KMS-11 (cell line): ENCODE data around the gene BCO1.

ENCODE experiments used
- H2AFZ ChIP-seq: fragments of 200-600 bp; sonication (generic); 2 replicates; pipeline ENCODE4 v1.6.1; 2016; ENCODE audit warnings: antibody characterized with exemption, mixed run types, low read depth
- H3K27ac ChIP-seq: fragments of 200-600 bp; sonication (generic); 2 replicates; pipeline ENCODE4 v1.6.1; 2016; ENCODE audit warnings: mild to moderate bottlenecking, mixed run types
- H3K27me3 ChIP-seq: fragments of 200-600 bp; sonication (generic); 2 replicates; pipeline ENCODE4 v1.6.1; 2017; ENCODE audit warnings: mild to moderate bottlenecking, low read depth, mixed run types, moderate library complexity; ENCODE audit not compliant: insufficient read depth
- H3K36me3 ChIP-seq: fragments of 200-600 bp; sonication (generic); 2 replicates; pipeline ENCODE4 v1.6.1; 2017; ENCODE audit warnings: mild to moderate bottlenecking, mixed run types; ENCODE audit not compliant: insufficient read depth
- H3K4me1 ChIP-seq: fragments of 200-600 bp; sonication (generic); 2 replicates; pipeline ENCODE4 v1.6.1; 2016; ENCODE audit warnings: mild to moderate bottlenecking, low read depth, mixed run types; ENCODE audit not compliant: poor library complexity, severe bottlenecking
- H3K4me2 ChIP-seq: fragments of 200-600 bp; sonication (generic); 2 replicates; pipeline ENCODE4 v1.7.0; 2016; ENCODE audit warnings: mild to moderate bottlenecking, mixed run types
- H3K4me3 ChIP-seq: fragments of 200-600 bp; sonication (generic); IDR thresholded peaks from 2 replicates; pipeline ENCODE4 v1.6.1; 2017; ENCODE audit warnings: low read depth, low read length, mixed read lengths; ENCODE audit not compliant: insufficient read depth
- H3K79me2 ChIP-seq: fragments of 200-600 bp; sonication (generic); 2 replicates; pipeline ENCODE4 v1.6.1; 2016; ENCODE audit warnings: low read depth, mixed run types; ENCODE audit not compliant: insufficient read depth
- H3K9ac ChIP-seq: fragments of 200-600 bp; sonication (generic); 2 replicates; pipeline ENCODE4 v1.6.1; 2016; ENCODE audit warnings: mild to moderate bottlenecking, mixed run types
- H4K20me1 ChIP-seq: fragments of 200-600 bp; sonication (generic); 2 replicates; pipeline ENCODE4 v1.6.1; 2016; ENCODE audit warnings: mild to moderate bottlenecking, mixed run types; ENCODE audit not compliant: insufficient read depth
- TF ChIP-seq, protein P1 (sequence below): fragments of 200-600 bp; sonication (generic); conservative IDR thresholded peaks from 2 replicates; pipeline ENCODE4 v1.6.1; 2017; ENCODE audit warnings: low read depth, mild to moderate bottlenecking, antibody characterized with exemption, low read length, moderate library complexity, mixed read lengths

BCO1 gene

DNA sequence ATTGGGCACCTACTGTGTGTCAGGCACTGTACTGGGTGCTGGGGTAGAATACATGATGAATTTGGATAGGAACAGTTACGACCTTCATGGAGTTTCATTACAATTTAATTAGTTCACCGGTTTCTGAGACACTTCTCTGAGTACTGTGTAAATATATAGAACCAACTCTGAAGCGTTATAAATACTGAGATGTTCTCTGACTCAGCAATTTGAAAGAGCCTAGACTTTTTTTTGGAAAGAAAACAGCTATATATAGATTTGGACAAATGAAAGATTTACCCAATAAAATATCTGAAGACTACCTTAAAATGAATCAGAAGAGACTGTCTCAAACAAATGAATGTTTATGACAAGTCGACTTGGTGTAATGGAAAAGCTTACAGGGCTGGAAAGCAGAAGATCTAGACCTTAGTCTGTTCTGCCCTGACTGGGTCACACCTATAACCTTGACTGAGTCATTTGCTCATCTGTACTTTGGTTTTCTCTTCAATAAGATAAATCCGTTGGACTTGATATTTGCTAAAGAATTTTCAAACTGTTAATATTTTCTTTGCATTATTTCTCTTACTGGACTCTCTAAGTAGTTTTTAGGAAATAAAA, 71.7 kb downstream of the BCO1 start:
- Histone ChIP-seq H3K9ac (no peak overlapping the region), H4K20me1 (no peaks in the 10 kb centered on the region), H3K27me3 (no peaks in the 10 kb centered on the region), H3K27ac (no peak overlapping the region), H3K4me2 (no peak overlapping the region), H3K79me2 (peaks cover 6% of the 10 kb centered on the region; the same call in 1 of the 2 replicates), H2AFZ (no peak overlapping the region), H3K36me3 (no peaks in the 10 kb centered on the region), H3K4me1 (no peaks in the 10 kb centered on the region), H3K4me3 (no peak overlapping the region)
- TF ChIP-seq, protein P1, sequence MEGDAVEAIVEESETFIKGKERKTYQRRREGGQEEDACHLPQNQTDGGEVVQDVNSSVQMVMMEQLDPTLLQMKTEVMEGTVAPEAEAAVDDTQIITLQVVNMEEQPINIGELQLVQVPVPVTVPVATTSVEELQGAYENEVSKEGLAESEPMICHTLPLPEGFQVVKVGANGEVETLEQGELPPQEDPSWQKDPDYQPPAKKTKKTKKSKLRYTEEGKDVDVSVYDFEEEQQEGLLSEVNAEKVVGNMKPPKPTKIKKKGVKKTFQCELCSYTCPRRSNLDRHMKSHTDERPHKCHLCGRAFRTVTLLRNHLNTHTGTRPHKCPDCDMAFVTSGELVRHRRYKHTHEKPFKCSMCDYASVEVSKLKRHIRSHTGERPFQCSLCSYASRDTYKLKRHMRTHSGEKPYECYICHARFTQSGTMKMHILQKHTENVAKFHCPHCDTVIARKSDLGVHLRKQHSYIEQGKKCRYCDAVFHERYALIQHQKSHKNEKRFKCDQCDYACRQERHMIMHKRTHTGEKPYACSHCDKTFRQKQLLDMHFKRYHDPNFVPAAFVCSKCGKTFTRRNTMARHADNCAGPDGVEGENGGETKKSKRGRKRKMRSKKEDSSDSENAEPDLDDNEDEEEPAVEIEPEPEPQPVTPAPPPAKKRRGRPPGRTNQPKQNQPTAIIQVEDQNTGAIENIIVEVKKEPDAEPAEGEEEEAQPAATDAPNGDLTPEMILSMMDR, result no peak

- Histone ChIP-seq H3K27me3 (no peaks in the 10 kb centered on the region), H3K79me2 (peaks cover 10% of the 10 kb centered on the region; the same call in 1 of the 2 replicates), H4K20me1 (no peaks in the 10 kb centered on the region), H3K36me3 (no peaks in the 10 kb centered on the region), H3K9ac (no peak overlapping the region), H3K4me1 (peaks cover 4% of the 10 kb centered on the region), H3K27ac (no peak overlapping the region), H3K4me3 (no peak overlapping the region), H2AFZ (no peak overlapping the region), H3K4me2 (no peak overlapping the region)
- TF ChIP-seq, protein P1, result no peak
Observed at GRCh38 chr16:81311762-81312161, 73.3 kb downstream of the BCO1 start.

- peak overlapping the region; percentile 72 for H3K4me2 ChIP-seq
- 0 out of 2 replicates have a peak overlapping the region, but pooled peaks have one; percentile 4 for H3K27ac ChIP-seq
- H3K4me1 ChIP-seq, result peaks cover 12% of the 10 kb centered on the region
- H3K36me3 ChIP-seq, result no peaks in the 10 kb centered on the region
- H3K27me3 ChIP-seq, result no peaks in the 10 kb centered on the region
- TF ChIP-seq, protein P1, result no peak
- H2AFZ ChIP-seq, result peak overlapping the region; percentile 69
- peak overlapping the region; percentile 67 for H3K4me3 ChIP-seq
- peak overlapping the region; percentile 31; the same call in 1 of the 2 replicates for H3K9ac ChIP-seq
- H3K79me2 ChIP-seq, result peaks cover 23% of the 10 kb centered on the region; the same call in 1 of the 2 replicates
- no peaks in the 10 kb centered on the region for H4K20me1 ChIP-seq
Observed at GRCh38 chr16:81313701-81314602, 75.5 kb downstream of the BCO1 start.

GRCh38 chr16:81314603-81315270, 76.2 kb downstream of the BCO1 start, which contains the start of gene GAN:
Gene GAN, plus strand, starts transcription at chr16:81314962. Its CDS starts 152 bp downstream, at chr16:81315114.
- no peaks in the 10 kb centered on the region for H4K20me1 ChIP-seq
- peaks cover 12% of the 10 kb centered on the region for H3K4me1 ChIP-seq
- peak within 1 kb of the TSS; percentile 67 for H3K4me3 ChIP-seq
- peak within 1 kb of the TSS; percentile 4; the same call in 1 of the 2 replicates for H3K27ac ChIP-seq
- H3K27me3 ChIP-seq, result no peaks in the 10 kb centered on the region
- H3K4me2 ChIP-seq, result peak within 1 kb of the TSS; percentile 95
- H2AFZ ChIP-seq, result peak within 1 kb of the TSS; percentile 69
- H3K9ac ChIP-seq, result peak within 1 kb of the TSS; percentile 31; the same call in 1 of the 2 replicates
- no peaks in the 10 kb centered on the region for H3K36me3 ChIP-seq
- peaks cover 29% of the 10 kb centered on the region; the same call in 1 of the 2 replicates for H3K79me2 ChIP-seq
- TF ChIP-seq, protein P1, result no peak
